IMR-90 (cell line): ENCODE measurements around the gene VPS26B. TPM values are rescaled to one million over a fixed set of nuclear protein-coding genes. Genes with fewer than 3 reads are reported as not detected.

ENCODE experiments used
- ATAC-seq: fragments of 200-7000 bp; cut with Tn5 transposase; 2 replicates; pipeline ENCODE4 v1.9.1; 2020; ENCODE audit warnings: low read depth, mild to moderate bottlenecking, moderate library complexity
- BruUV-seq: library from RNA; stranded (reverse); fragments of 400-500 nt; replicated peaks from 2 replicates; lab custom pipeline; 2021; lab: Mats Ljungman, UMichigan
- CTCF ChIA-PET: fragments of 300-600 bp; formaldehyde crosslinking; extraction: SDS; loops from one replicate; lab custom pipeline; 2021; ENCODE audit warnings: antibody characterized with exemption; lab: Yijun Ruan, JAX
- POLR2A ChIA-PET: fragments of 300-600 bp; sonication (Branson Sonifier 250); formaldehyde crosslinking; loops from one replicate; lab custom pipeline; 2022; ENCODE audit warnings: antibody characterized with exemption; ENCODE audit not compliant: unreplicated experiment; lab: Charles Lee
- DNase-seq: peaks from one replicate; pipeline ENCODE4 v3.0.0; 2013
- H2AFZ ChIP-seq: replicated peaks from 2 replicates; pipeline ENCODE3; 2013; ENCODE audit warnings: low read length, mild to moderate bottlenecking; ENCODE audit not compliant: poor library complexity
- H2AK5ac ChIP-seq: 2 replicates; pipeline ENCODE4 v1.6.1; 2013; ENCODE audit warnings: low read depth, low read length, inconsistent platforms
- H2AK9ac ChIP-seq: replicated peaks from 2 replicates; pipeline ENCODE3; 2013; ENCODE audit warnings: mild to moderate bottlenecking, low read depth, low read length, moderate library complexity; ENCODE audit not compliant: poor library complexity
- H2BK120ac ChIP-seq: 2 replicates; pipeline ENCODE4 v1.6.1; 2013; ENCODE audit warnings: low read depth, low read length, inconsistent platforms
- H2BK15ac ChIP-seq: 3 replicates; pipeline ENCODE4 v1.6.1; 2013; ENCODE audit warnings: low read depth, low read length, inconsistent platforms
- H2BK20ac ChIP-seq: 2 replicates; pipeline ENCODE4 v1.6.1; 2013; ENCODE audit warnings: low read depth, mild to moderate bottlenecking, inconsistent platforms, low read length, moderate library complexity
- H2BK5ac ChIP-seq: 2 replicates; pipeline ENCODE4 v1.6.1; 2013; ENCODE audit warnings: mild to moderate bottlenecking, low read depth, low read length, inconsistent platforms; ENCODE audit not compliant: poor library complexity, severe bottlenecking
- H3K14ac ChIP-seq: replicated peaks from 2 replicates; pipeline ENCODE4 v1.6.1; 2013; ENCODE audit warnings: low read depth, low read length, inconsistent platforms
- H3K18ac ChIP-seq: 2 replicates; pipeline ENCODE4 v1.6.1; 2013; ENCODE audit warnings: low read depth, low read length, control low read depth
- H3K23ac ChIP-seq: 2 replicates; pipeline ENCODE4 v1.6.1; 2013; ENCODE audit warnings: low read depth, low read length, inconsistent platforms
- H3K27ac ChIP-seq: 2 replicates; pipeline ENCODE4 v1.5.1; 2013; ENCODE audit warnings: mild to moderate bottlenecking, control low read depth, low read length; ENCODE audit not compliant: insufficient read depth
- H3K27me3 ChIP-seq: 2 replicates; pipeline ENCODE4 v1.6.1; 2013; ENCODE audit warnings: low read length; ENCODE audit not compliant: control insufficient read depth, insufficient read depth
- H3K36me3 ChIP-seq: 2 replicates; pipeline ENCODE4 v1.6.1; 2013; ENCODE audit warnings: low read length, mixed read lengths; ENCODE audit not compliant: control insufficient read depth, insufficient read depth
- H3K4ac ChIP-seq: 2 replicates; pipeline ENCODE4 v1.6.1; 2013; ENCODE audit warnings: low read depth, low read length, inconsistent platforms
- H3K4me1 ChIP-seq: 2 replicates; pipeline ENCODE4 v1.6.1; 2013; ENCODE audit warnings: low read length, mixed read lengths; ENCODE audit not compliant: control insufficient read depth, insufficient read depth
- H3K4me2 ChIP-seq: 2 replicates; pipeline ENCODE4 v1.6.1; 2013; ENCODE audit warnings: low read depth, mild to moderate bottlenecking, control low read depth, low read length, moderate library complexity
- H3K4me3 ChIP-seq: 2 replicates; pipeline ENCODE4 v1.5.1; 2013; ENCODE audit warnings: low read depth, mild to moderate bottlenecking, control low read depth, low read length, moderate library complexity; ENCODE audit not compliant: insufficient read depth
- H3K56ac ChIP-seq: 2 replicates; pipeline ENCODE4 v1.6.1; 2013; ENCODE audit warnings: low read length, inconsistent platforms; ENCODE audit not compliant: insufficient read depth; ENCODE audit errors: extremely low read depth
- H3K79me1 ChIP-seq, 2 experiments: 2 replicates each; pipeline ENCODE4 v1.6.1; 2013; ENCODE audit warnings: low read length in 2 of 2, inconsistent platforms in 1 of 2, low read depth in 1 of 2
- H3K9ac ChIP-seq: 2 replicates; pipeline ENCODE4 v1.6.1; 2013; ENCODE audit warnings: low read depth, low read length, control low read depth
- H3K9me1 ChIP-seq: 2 replicates; pipeline ENCODE4 v1.6.1; 2013; ENCODE audit warnings: low read length, inconsistent platforms; ENCODE audit not compliant: insufficient read depth
- H3K9me3 ChIP-seq: 2 replicates; pipeline ENCODE4 v1.6.1; 2013; ENCODE audit warnings: low read length; ENCODE audit not compliant: control insufficient read depth, insufficient read depth
- H4K20me1 ChIP-seq: 2 replicates; pipeline ENCODE4 v1.6.1; 2013; ENCODE audit warnings: low read length, inconsistent platforms; ENCODE audit not compliant: insufficient read depth
- H4K5ac ChIP-seq: 2 replicates; pipeline ENCODE4 v1.6.1; 2013; ENCODE audit warnings: mild to moderate bottlenecking, low read depth, low read length, control low read depth
- H4K8ac ChIP-seq, 2 experiments: 2 replicates each; pipeline ENCODE4 v1.6.1; 2013; ENCODE audit warnings: low read depth in 2 of 2, low read length in 2 of 2, control low read depth in 1 of 2, inconsistent platforms in 1 of 2
- H4K91ac ChIP-seq: 2 replicates; pipeline ENCODE4 v1.6.1; 2013; ENCODE audit warnings: low read depth, low read length, inconsistent platforms; ENCODE audit not compliant: insufficient read depth
- MAZ ChIP-seq: IDR thresholded peaks from 2 replicates; pipeline ENCODE4 v1.6.1; 2012; ENCODE audit warnings: low read depth, mild to moderate bottlenecking, low read length, improper control_type of control experiment, moderate library complexity, borderline replicate concordance
- RCOR1 ChIP-seq: IDR thresholded peaks from 2 replicates; pipeline ENCODE4 v1.6.1; 2012; ENCODE audit warnings: mild to moderate bottlenecking, low read length, improper control_type of control experiment; ENCODE audit not compliant: insufficient replicate concordance
- WGBS, 2 experiments: methylation state at CpG; one replicate each; pipeline versions ENCODE4 v1.1.5 to v1.1.7; 2013; ENCODE audit warnings: missing lambda C conversion rate in 2 of 2; ENCODE audit not compliant: insufficient read length in 1 of 2; ENCODE audit errors: extremely low coverage in 2 of 2; 5-methylcytosine and 5-hydroxymethylcytosine counted together
- dilution Hi-C: fragments of 300-500 bp; cut with HindIII; formaldehyde crosslinking; loops from one replicate; pipeline ENCODE4 v1.14.3; 2018; ENCODE audit warnings: low sequenced_read_pairs; ENCODE audit not compliant: unreplicated experiment
- in situ Hi-C: fragments of 300-500 bp; cut with MboI; formaldehyde crosslinking; loops from 3 replicates; pipeline ENCODE4 v1.14.3; 2019; ENCODE audit warnings: low sequenced_read_pairs, inconsistent platforms, mixed read lengths
- intact Hi-C: fragments of 100-400 bp; cut with micrococcal nuclease; formaldehyde crosslinking; loops from 2 replicates; pipeline ENCODE4 v1.10.0; 2022
- polyA plus RNA-seq, 3 experiments: library from polyadenylated mRNA; depleted of rRNA; stranded (reverse); fragments of >200 nt; gene quantifications; 2 replicates each; pipeline ENCODE4 v1.2.3, GENCODE V29; 2012; ENCODE audit warnings: low replicate concordance in 1 of 3
- total RNA-seq: library from RNA; depleted of rRNA; stranded (reverse); fragments of >200 nt; gene quantifications from 2 replicates; pipeline ENCODE4 v1.2.3, GENCODE V29; 2012

Gene VPS26B
- total and polyA plus RNA-seq, 2 of the 4 experiments (the other 2 are of a cell fraction): 41.6 to 51.1 TPM

- no peak overlapping the region for H3K27ac ChIP-seq
- ChIA-PET CTCF (interaction anchor here (0.5 kb wide), 1 partner anchor 1171 kb away, joined by 3 read pairs; no protein-coding TSS in a partner anchor), POLR2A (no interaction called here)
- dilution Hi-C loops (no loop called here), intact Hi-C loops (no loop called here), in situ Hi-C loops (no loop called here)
- H2AK5ac ChIP-seq: no peak overlapping the region
- no peak overlapping the region for H3K4me3 ChIP-seq
- no TSS peak for BruUV-seq
- H3K9me1 ChIP-seq: 0 out of 2 replicates have a peak, but pooled peaks cover 3% of the 10 kb centered on the region
- ATAC-seq (no peak), DNase-seq (no peak)
- H3K14ac ChIP-seq: no peak overlapping the region
- no peak for TF ChIP-seq MAZ
- no peak for TF ChIP-seq RCOR1
- peaks cover 3% of the 10 kb centered on the region in 2 experiments; a peak in 2 of 4 replicates for H3K79me1 ChIP-seq
- WGBS, 2 experiments: 60% methylated on average over 1 of the region's 4 CpGs; no CpG with 5 or more reads in 1 of the 2 experiments
- no peak overlapping the region for H2BK120ac ChIP-seq
- H4K5ac ChIP-seq: no peak overlapping the region
- no peak overlapping the region for H3K4me2 ChIP-seq
- no peak overlapping the region for H3K4ac ChIP-seq
- H3K27me3 ChIP-seq: no peaks in the 10 kb centered on the region
- no peak overlapping the region for H2BK15ac ChIP-seq
- H3K9me3 ChIP-seq: no peaks in the 10 kb centered on the region
- no peak overlapping the region for H3K56ac ChIP-seq
- no peak overlapping the region for H3K18ac ChIP-seq
- no peak overlapping the region for H3K9ac ChIP-seq
- H2BK5ac ChIP-seq: no peak overlapping the region
- H3K23ac ChIP-seq: no peak overlapping the region
- H3K36me3 ChIP-seq: peaks cover 12% of the 10 kb centered on the region
- H3K4me1 ChIP-seq: no peaks in the 10 kb centered on the region
- no peak overlapping the region for H2AFZ ChIP-seq
- H4K8ac ChIP-seq: no peak overlapping the region
- no peaks in the 10 kb centered on the region for H4K20me1 ChIP-seq
- no peak overlapping the region for H2BK20ac ChIP-seq
- no peak overlapping the region for H2AK9ac ChIP-seq
- H4K91ac ChIP-seq: no peak overlapping the region
Measured at GRCh38 chr11:134196756-134197155, 27.7 kb upstream of the VPS26B start.
